GM19463 (cell line): ENCODE results near the gene UGGT2.
"Not testable (repeated sequence)": the region's sequence is repeated elsewhere in the genome, so short reads cannot be mapped to it uniquely, and the experiment has no call there.

Experiments used
- ATAC-seq: cut with Tn5 transposase; IDR thresholded peaks from one replicate; pipeline ENCODE4 v1.9.1; 2021; ENCODE audit warnings: mild to moderate bottlenecking, moderate library complexity; ENCODE audit not compliant: unreplicated experiment

UGGT2 gene

GRCh38 chr13:95801825-95802224 lies 251.4 kb downstream of the UGGT2 start:
- ATAC-seq: no peak

GRCh38 chr13:95800436-95800835 lies 252.8 kb downstream of the UGGT2 start:
- ATAC-seq: no peak

GRCh38 chr13:95797016-95797415 lies 256.2 kb downstream of the UGGT2 start:
- ATAC-seq: no peak

GRCh38 chr13:95793781-95794180 lies 259.4 kb downstream of the UGGT2 start:
- ATAC-seq: no peak

- no peak for ATAC-seq
These were observed 260.1 kb downstream of the UGGT2 start for GRCh38 chr13:95793018-95793555.

- no peak for ATAC-seq
These were observed 262.0 kb downstream of the UGGT2 start for GRCh38 chr13:95791084-95791722.

- ATAC-seq: not testable (repeated sequence)
These were observed 263.9 kb downstream of the UGGT2 start for GRCh38 chr13:95789315-95789714.

GRCh38 chr13:95788100-95788463 lies 265.1 kb downstream of the UGGT2 start:
- ATAC-seq: no peak

- no peak for ATAC-seq
These were observed 265.7 kb downstream of the UGGT2 start for GRCh38 chr13:95787356-95788099.

GRCh38 chr13:95784900-95785290 lies 268.3 kb downstream of the UGGT2 start:
- ATAC-seq: no peak

- ATAC-seq: no peak
These were observed 268.9 kb downstream of the UGGT2 start for GRCh38 chr13:95784161-95784899.

GRCh38 chr13:95783747-95784146 lies 269.5 kb downstream of the UGGT2 start:
- no peak for ATAC-seq

GRCh38 chr13:95781940-95782339 lies 271.3 kb downstream of the UGGT2 start:
- ATAC-seq: not testable (repeated sequence)

GRCh38 chr13:95781016-95781415 lies 272.2 kb downstream of the UGGT2 start:
- ATAC-seq: no peak

- ATAC-seq: no peak
These were observed 273.7 kb downstream of the UGGT2 start for GRCh38 chr13:95779522-95779921.

GRCh38 chr13:95771905-95772304 lies 281.3 kb downstream of the UGGT2 start:
- no peak for ATAC-seq

GRCh38 chr13:95763601-95764000 lies 289.6 kb downstream of the UGGT2 start:
- ATAC-seq: no peak

- ATAC-seq: not testable (repeated sequence)
These were observed 290.6 kb downstream of the UGGT2 start for GRCh38 chr13:95762626-95763025.

GRCh38 chr13:95756072-95756471 lies 297.1 kb downstream of the UGGT2 start:
- no peak for ATAC-seq

- ATAC-seq: no peak
These were observed 299.1 kb downstream of the UGGT2 start for GRCh38 chr13:95754069-95754468.

- no peak for ATAC-seq
These were observed 300.5 kb downstream of the UGGT2 start for GRCh38 chr13:95752677-95753076.
